ENCODE data around the gene PRR9.

PRR9 gene

GRCh38 chr1:153251562-153251961 lies 34.2 kb downstream of the PRR9 start:
- Histone ChIP-seq H4K20me1 (ENCODE audit: insufficient read depth, low read length) (no peaks in the 10 kb centered on the region), H3K4me2 (ENCODE audit: insufficient read depth, low read length) (no peak overlapping the region), H3K27ac (ENCODE audit: low read length) (no peak overlapping the region), H3K4me1 (ENCODE audit: insufficient read depth, low read length) (no peaks in the 10 kb centered on the region), H3K36me3 (ENCODE audit: insufficient read depth, low read length) (no peaks in the 10 kb centered on the region), H2AFZ (ENCODE audit: low read depth, low read length) (no peak overlapping the region), H3K79me2 (ENCODE audit: insufficient read depth, low read length) (no peaks in the 10 kb centered on the region), H3K9me3 (ENCODE audit: insufficient read depth, low read length, severe bottlenecking) (no peaks in the 10 kb centered on the region), H3K27me3 (ENCODE audit: insufficient read depth, low read length, poor library complexity) (no peaks in the 10 kb centered on the region), H3K9ac (ENCODE audit: low read depth, low read length) (no peak overlapping the region), H3K4me3 (ENCODE audit: low read depth in 1 of 2, low read length in 2 of 2) (no peak overlapping the region)
- no peak for TF ChIP-seq EZH2 (IDR thresholded peaks at IDR 0.05; ENCODE audit: borderline replicate concordance, low read depth, low read length, severe bottlenecking)
- TF ChIP-seq CTCF (IDR thresholded peaks at IDR 0.05; ENCODE audit: borderline replicate concordance, extremely low read depth, low read length, poor library complexity, severe bottlenecking): no peak
- ATAC-seq (ENCODE audit: insufficient read depth, low read depth): no peak
- no peak for DNase-seq

- Histone ChIP-seq H3K36me3 (ENCODE audit: insufficient read depth, low read length) (no peaks in the 10 kb centered on the region), H3K79me2 (ENCODE audit: insufficient read depth, low read length) (no peaks in the 10 kb centered on the region), H3K9ac (ENCODE audit: low read depth, low read length) (no peak overlapping the region), H3K27ac (ENCODE audit: low read length) (no peak overlapping the region), H3K4me3 (ENCODE audit: low read depth in 1 of 2, low read length in 2 of 2) (no peak overlapping the region), H3K9me3 (ENCODE audit: insufficient read depth, low read length, severe bottlenecking) (no peaks in the 10 kb centered on the region), H4K20me1 (ENCODE audit: insufficient read depth, low read length) (no peaks in the 10 kb centered on the region), H3K27me3 (ENCODE audit: insufficient read depth, low read length, poor library complexity) (no peaks in the 10 kb centered on the region), H2AFZ (ENCODE audit: low read depth, low read length) (no peak overlapping the region), H3K4me2 (ENCODE audit: insufficient read depth, low read length) (no peak overlapping the region), H3K4me1 (ENCODE audit: insufficient read depth, low read length) (no peaks in the 10 kb centered on the region)
- ATAC-seq (ENCODE audit: insufficient read depth, low read depth) (no peak), DNase-seq (no peak)
- TF ChIP-seq CTCF (IDR thresholded peaks at IDR 0.05; ENCODE audit: borderline replicate concordance, extremely low read depth, low read length, poor library complexity, severe bottlenecking): no peak
Measured at GRCh38 chr1:153251988-153252387, 34.6 kb downstream of the PRR9 start.

GRCh38 chr1:153253076-153253475 lies 35.7 kb downstream of the PRR9 start:
- TF ChIP-seq EZH2 (IDR thresholded peaks at IDR 0.05; ENCODE audit: borderline replicate concordance, low read depth, low read length, severe bottlenecking) (no peak), CTCF (IDR thresholded peaks at IDR 0.05; ENCODE audit: borderline replicate concordance, extremely low read depth, low read length, poor library complexity, severe bottlenecking) (no peak)
- no peaks in the 10 kb centered on the region for H4K20me1 ChIP-seq (ENCODE audit: insufficient read depth, low read length)
- no peak overlapping the region for H3K4me3 ChIP-seq (ENCODE audit: low read depth in 1 of 2, low read length in 2 of 2)
- DNase-seq (no peak), ATAC-seq (ENCODE audit: insufficient read depth, low read depth) (no peak)
- H3K4me1 ChIP-seq (ENCODE audit: insufficient read depth, low read length): no peaks in the 10 kb centered on the region
- H3K27me3 ChIP-seq (ENCODE audit: insufficient read depth, low read length, poor library complexity): no peaks in the 10 kb centered on the region
- no peaks in the 10 kb centered on the region for H3K36me3 ChIP-seq (ENCODE audit: insufficient read depth, low read length)
- no peak overlapping the region for H3K27ac ChIP-seq (ENCODE audit: low read length)
- H3K9me3 ChIP-seq (ENCODE audit: insufficient read depth, low read length, severe bottlenecking): no peaks in the 10 kb centered on the region
- no peak overlapping the region for H3K9ac ChIP-seq (ENCODE audit: low read depth, low read length)
- no peak overlapping the region for H3K4me2 ChIP-seq (ENCODE audit: insufficient read depth, low read length)
- H3K79me2 ChIP-seq (ENCODE audit: insufficient read depth, low read length): no peaks in the 10 kb centered on the region
- no peak overlapping the region for H2AFZ ChIP-seq (ENCODE audit: low read depth, low read length)

GRCh38 chr1:153253693-153254092 lies 36.3 kb downstream of the PRR9 start:
- DNase-seq (no peak), ATAC-seq (ENCODE audit: insufficient read depth, low read depth) (peak; percentile 64)
- H3K4me1 ChIP-seq (ENCODE audit: insufficient read depth, low read length): no peaks in the 10 kb centered on the region
- H2AFZ ChIP-seq (ENCODE audit: low read depth, low read length): no peak overlapping the region
- no peak overlapping the region for H3K4me3 ChIP-seq (ENCODE audit: low read depth in 1 of 2, low read length in 2 of 2)
- no peak overlapping the region for H3K4me2 ChIP-seq (ENCODE audit: insufficient read depth, low read length)
- H3K79me2 ChIP-seq (ENCODE audit: insufficient read depth, low read length): no peaks in the 10 kb centered on the region
- no peak overlapping the region for H3K27ac ChIP-seq (ENCODE audit: low read length)
- H3K27me3 ChIP-seq (ENCODE audit: insufficient read depth, low read length, poor library complexity): no peaks in the 10 kb centered on the region
- no peaks in the 10 kb centered on the region for H3K9me3 ChIP-seq (ENCODE audit: insufficient read depth, low read length, severe bottlenecking)
- no peaks in the 10 kb centered on the region for H3K36me3 ChIP-seq (ENCODE audit: insufficient read depth, low read length)
- H3K9ac ChIP-seq (ENCODE audit: low read depth, low read length): no peak overlapping the region
- H4K20me1 ChIP-seq (ENCODE audit: insufficient read depth, low read length): no peaks in the 10 kb centered on the region
- TF ChIP-seq CTCF (IDR thresholded peaks at IDR 0.05; ENCODE audit: borderline replicate concordance, extremely low read depth, low read length, poor library complexity, severe bottlenecking) (no peak), EZH2 (IDR thresholded peaks at IDR 0.05; ENCODE audit: borderline replicate concordance, low read depth, low read length, severe bottlenecking) (no peak)

Data from DND-41 (cell line).